Sigmoid colon (tissue), 7 donors: Measurements from ENCODE around the gene ERMN. TPM values are rescaled to one million over a fixed set of nuclear protein-coding genes. Genes with fewer than 3 reads are reported as not detected.

Experiments used
- DNase-seq: peaks from one replicate; pipeline ENCODE4 v3.0.0-alpha.2; 2019
- H3K27ac ChIP-seq, 4 donors: fragments of 200-600 bp; sonication (generic); one replicate each; pipeline ENCODE4 v1.5.1; 2016 to 2019; ENCODE audit warnings: mild to moderate bottlenecking in 1 of 4
- H3K27me3 ChIP-seq, 3 donors: fragments of 200-600 bp; sonication (generic); one replicate each; pipeline ENCODE4 v1.5.1; 2019; ENCODE audit warnings: mild to moderate bottlenecking in 1 of 3
- H3K36me3 ChIP-seq, 4 donors: fragments of 200-600 bp; sonication (generic); one replicate each; pipeline ENCODE4 v1.5.1; 2016 to 2019
- H3K4me1 ChIP-seq, 4 donors: fragments of 200-600 bp; sonication (generic); one replicate each; pipeline ENCODE4 v1.5.1; 2017 to 2019
- H3K4me3 ChIP-seq, 4 donors: fragments of 200-600 bp; sonication (generic); one replicate each; pipeline ENCODE4 v1.5.1; 2017 to 2019; ENCODE audit warnings: mild to moderate bottlenecking in 2 of 4, moderate library complexity in 1 of 4
- H3K9me3 ChIP-seq, 4 donors: fragments of 200-600 bp in 3 of 4; sonication (generic) in 3 of 4; one replicate each; pipeline versions ENCODE4 v1.5.1 to v1.6.1; 2013 to 2019
- CTCF ChIP-seq, 4 experiments: fragments of 450-650 bp in 3 of 4; fragments of 200-600 bp in 1 of 4; IDR thresholded peaks; one replicate each; pipeline ENCODE4 v1.5.1; 2016 to 2019; ENCODE audit warnings: antibody characterized with exemption in 4 of 4, mild to moderate bottlenecking in 3 of 4, moderate library complexity in 2 of 4
- EP300 ChIP-seq, 4 donors: sonication (generic); formaldehyde crosslinking; IDR thresholded peaks; one replicate each; pipeline ENCODE4 v1.6.1; 2017; ENCODE audit warnings: antibody characterized with exemption in 4 of 4
- POLR2A ChIP-seq, 2 donors: fragments of 450-650 bp; IDR thresholded peaks; one replicate each; pipeline ENCODE4 v1.6.1; 2016; ENCODE audit warnings: antibody characterized with exemption in 2 of 2, mild to moderate bottlenecking in 2 of 2, moderate library complexity in 2 of 2
- POLR2AphosphoS5 ChIP-seq, 4 donors: sonication (generic); formaldehyde crosslinking; IDR thresholded peaks; one replicate each; pipeline ENCODE4 v1.6.1; 2017; ENCODE audit warnings: antibody characterized with exemption in 4 of 4
- WGBS, 2 donors: extraction: QIAGEN DNeasy Blood & Tissue Kit; methylation state at CpG; one replicate each; pipeline ENCODE4 v1.1.7; 2013; 5-methylcytosine and 5-hydroxymethylcytosine counted together
- intact Hi-C: fragments of 100-400 bp; cut with DNase I; formaldehyde crosslinking; loops from one replicate; pipeline ENCODE4 v1.15.1; 2023
- polyA plus RNA-seq, 3 donors: library from polyadenylated mRNA; stranded (reverse); fragments of 200-250 nt; gene quantifications; one replicate each; pipeline ENCODE4 v1.2.3, GENCODE V29; 2013
- total RNA-seq, 4 donors: library from RNA; depleted of rRNA; stranded (reverse); fragments of >200 nt; gene quantifications; one replicate each; pipeline ENCODE4 v1.1.0, GENCODE V29; 2016
- donor health status: healthy with polysubstance abuse.
- donor health status: Bipolar disorder and iron deficiency.
- donor health status: healthy.

The ERMN gene
- total and polyA plus RNA-seq, 7 donors: 0.27 to 0.67 TPM; not detected in 5

- no peak overlapping the region for H3K27ac ChIP-seq
- H3K4me1 ChIP-seq: peaks cover 0 to 8% (median 0%) of the 10 kb centered on the region in 4 donors
- 59 to 89% methylated on average over 2 of the region's 2 CpGs for WGBS, 2 donors
- no peak for TF ChIP-seq POLR2A (IDR thresholded peaks at IDR 0.05)
- TF ChIP-seq POLR2AphosphoS5 (IDR thresholded peaks at IDR 0.05): no peak
- no peak for TF ChIP-seq EP300 (IDR thresholded peaks at IDR 0.05)
- TF ChIP-seq CTCF (IDR thresholded peaks at IDR 0.05): no peak
- no peaks in the 10 kb centered on the region for H3K27me3 ChIP-seq
- no peak overlapping the region for H3K4me3 ChIP-seq
- no peaks in the 10 kb centered on the region for H3K36me3 ChIP-seq
- peaks cover 0 to 4% (median 0%) of the 10 kb centered on the region in 4 donors for H3K9me3 ChIP-seq
- intact Hi-C loops: no loop called here
- DNase-seq: no peak
Observed at GRCh38 chr2:157363612-157364101, 38.0 kb upstream of the ERMN start.

- Histone ChIP-seq H3K27me3 (no peaks in the 10 kb centered on the region), H3K27ac (no peak overlapping the region), H3K4me3 (no peak overlapping the region), H3K9me3 (peaks cover 0 to 4% (median 0%) of the 10 kb centered on the region in 4 donors), H3K36me3 (no peaks in the 10 kb centered on the region), H3K4me1 (peaks cover 0 to 8% (median 0%) of the 10 kb centered on the region in 4 donors)
- WGBS, 2 donors: 93 to 96% methylated on average over 2 of the region's 2 CpGs
- intact Hi-C loops: no loop called here
- TF ChIP-seq POLR2AphosphoS5 (IDR thresholded peaks at IDR 0.05) (no peak), EP300 (IDR thresholded peaks at IDR 0.05) (no peak), CTCF (IDR thresholded peaks at IDR 0.05) (no peak), POLR2A (IDR thresholded peaks at IDR 0.05) (no peak)
- no peak for DNase-seq
Observed at GRCh38 chr2:157362627-157363026, 37.0 kb upstream of the ERMN start.

GRCh38 chr2:157361526-157361925 is 35.9 kb upstream of the ERMN start:
- Histone ChIP-seq H3K27ac (no peak overlapping the region), H3K9me3 (peaks cover 0 to 4% (median 0%) of the 10 kb centered on the region in 4 donors), H3K36me3 (no peaks in the 10 kb centered on the region), H3K4me1 (peaks cover 0 to 8% (median 0%) of the 10 kb centered on the region in 4 donors), H3K27me3 (no peaks in the 10 kb centered on the region), H3K4me3 (no peak overlapping the region)
- DNase-seq: no peak
- intact Hi-C loops: no loop called here
- no peak for TF ChIP-seq EP300 (IDR thresholded peaks at IDR 0.05)
- no peak for TF ChIP-seq POLR2A (IDR thresholded peaks at IDR 0.05)
- TF ChIP-seq POLR2AphosphoS5 (IDR thresholded peaks at IDR 0.05): no peak
- TF ChIP-seq CTCF (IDR thresholded peaks at IDR 0.05): no peak

- Histone ChIP-seq H3K4me3 (no peak overlapping the region), H3K27ac (no peak overlapping the region), H3K36me3 (no peaks in the 10 kb centered on the region), H3K27me3 (no peaks in the 10 kb centered on the region), H3K4me1 (peaks cover 0 to 8% (median 0%) of the 10 kb centered on the region in 4 donors), H3K9me3 (peaks cover 0 to 4% (median 0%) of the 10 kb centered on the region in 4 donors)
- no peak for DNase-seq
- intact Hi-C loops: no loop called here
- 97 to 98% methylated on average over 2 of the region's 2 CpGs for WGBS, 2 donors
- no peak for TF ChIP-seq EP300 (IDR thresholded peaks at IDR 0.05)
- TF ChIP-seq POLR2AphosphoS5 (IDR thresholded peaks at IDR 0.05): no peak
- TF ChIP-seq POLR2A (IDR thresholded peaks at IDR 0.05): no peak
- TF ChIP-seq CTCF (IDR thresholded peaks at IDR 0.05): no peak
Observed at GRCh38 chr2:157359628-157360027, 34.0 kb upstream of the ERMN start.

- TF ChIP-seq POLR2A (IDR thresholded peaks at IDR 0.05) (no peak), EP300 (IDR thresholded peaks at IDR 0.05) (no peak), CTCF (IDR thresholded peaks at IDR 0.05) (no peak), POLR2AphosphoS5 (IDR thresholded peaks at IDR 0.05) (no peak)
- WGBS, 2 donors: 49 to 67% methylated on average over 1 of the region's 1 CpG
Observed at GRCh38 chr2:157355618-157356017, 30.0 kb upstream of the ERMN start.

More at GRCh38 chr2:157355618-157356017, 30.0 kb upstream of the ERMN start:
- no peaks in the 10 kb centered on the region for H3K4me1 ChIP-seq
- H3K4me3 ChIP-seq: no peak overlapping the region
- intact Hi-C loops: no loop called here
- no peaks in the 10 kb centered on the region for H3K36me3 ChIP-seq
- no peak for DNase-seq
- no peaks in the 10 kb centered on the region for H3K27me3 ChIP-seq
- H3K9me3 ChIP-seq: no peaks in the 10 kb centered on the region
- no peak overlapping the region for H3K27ac ChIP-seq
